Stimulated activated CD8-positive, alpha-beta memory T cell treated with anti-CD3 and anti-CD28 coated beads, Interleukin-12 subunit alpha, Interleukin-12 subunit beta, amount 100 ng/mL, for 24 hours (primary cell): Measurements from ENCODE around the gene APLN.

ENCODE experiments used
- DNase-seq: peaks from one replicate; pipeline ENCODE4 v3.0.0-alpha.2; 2020; ENCODE audit errors: extremely low read depth

The APLN gene

GRCh38 chrX:129661369-129661768 is 6.6 kb upstream of the APLN start:
- DNase-seq: no peak

GRCh38 chrX:129659861-129660260 is 5.1 kb upstream of the APLN start:
- DNase-seq: no peak

DNA sequence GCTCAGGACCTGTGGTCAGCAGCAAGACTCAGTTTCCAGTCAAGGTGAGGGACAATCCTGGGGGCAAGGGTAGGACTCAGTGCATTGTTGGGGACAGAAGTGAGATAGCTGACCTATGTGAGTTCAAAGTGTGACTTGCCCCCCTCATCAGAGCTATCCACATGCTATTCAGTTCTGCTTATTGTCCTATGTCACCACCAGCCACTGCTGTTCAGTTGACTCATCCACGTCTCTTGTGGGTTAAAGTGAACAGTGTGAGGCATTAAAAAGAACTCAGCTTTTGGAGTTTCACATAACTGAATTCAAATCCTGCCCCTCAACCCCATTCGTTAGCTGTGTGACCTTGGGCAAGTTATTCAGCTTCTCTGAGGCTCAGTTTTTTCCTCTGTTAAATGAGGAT is 4.4 kb upstream of the APLN start:
- DNase-seq: no peak

GRCh38 chrX:129658429-129658828 is 3.7 kb upstream of the APLN start:
- DNase-seq: no peak

GRCh38 chrX:129655547-129656249 is 942 bp upstream of the APLN start:
- no peak for DNase-seq

- DNase-seq: no peak
These were observed 645 bp downstream of the APLN start for GRCh38 chrX:129653971-129654651.

GRCh38 chrX:129653181-129653970 is 1.4 kb downstream of the APLN start:
- DNase-seq: no peak

GRCh38 chrX:129652565-129653169 is 2.1 kb downstream of the APLN start:
- no peak for DNase-seq

- no peak for DNase-seq
These were observed 2.8 kb downstream of the APLN start for GRCh38 chrX:129651756-129652564.

DNA sequence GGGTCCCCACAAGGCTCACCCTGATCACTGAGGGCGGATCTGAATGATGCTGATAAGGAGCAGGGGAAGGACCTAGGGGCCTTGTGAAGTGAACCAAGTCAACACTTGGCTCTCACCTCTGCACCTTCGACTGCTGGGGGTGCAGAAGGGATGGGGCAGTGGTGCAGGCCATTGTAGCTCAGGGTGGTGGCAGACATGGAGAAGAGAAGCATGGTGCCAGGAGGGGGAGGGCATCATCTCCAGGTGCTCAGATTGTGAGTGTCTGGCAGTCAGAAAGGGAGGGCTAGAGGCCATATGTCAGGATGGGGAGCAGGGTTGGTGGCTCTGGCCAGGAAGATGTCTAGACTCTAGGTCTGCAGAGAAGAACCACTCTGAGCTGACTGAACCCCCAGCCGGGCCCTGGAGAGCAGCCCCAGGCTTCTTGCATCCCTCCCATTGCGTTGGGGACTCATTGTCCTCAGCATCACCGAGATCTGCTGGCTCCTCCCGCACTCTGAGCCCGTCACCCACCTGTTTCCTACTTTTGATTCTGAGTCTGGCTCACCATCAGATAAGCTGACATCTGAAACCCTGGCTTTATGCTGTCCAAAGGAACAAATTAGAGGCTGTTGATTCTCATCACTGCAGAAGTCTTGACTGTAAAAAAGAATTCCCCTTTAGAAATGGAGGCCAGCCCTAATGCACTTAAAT is 3.8 kb downstream of the APLN start:
- DNase-seq: no peak

DNA sequence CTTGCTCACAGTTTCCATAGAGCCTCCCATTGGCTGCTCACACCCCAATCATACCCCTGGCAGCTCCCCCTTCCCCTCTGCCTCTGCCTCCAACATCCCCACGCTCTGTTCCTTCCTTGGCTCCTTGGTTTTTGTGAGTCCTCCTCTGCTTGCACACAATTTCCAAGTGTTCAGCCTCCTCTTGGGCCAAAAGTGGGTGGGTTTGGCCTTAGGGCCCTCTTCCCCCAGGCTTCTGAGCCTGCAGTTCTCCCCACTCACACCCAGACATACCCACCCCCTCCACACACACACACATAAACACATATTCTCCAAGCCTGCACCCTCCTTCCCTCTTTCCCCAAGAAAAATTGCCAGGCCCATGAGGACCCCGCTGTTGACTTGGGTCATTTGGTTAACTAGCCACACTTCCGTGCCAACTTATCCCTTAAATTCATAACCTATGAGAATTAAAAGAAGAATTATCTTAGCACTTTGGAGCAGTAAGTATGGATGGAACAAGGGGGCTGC is 4.5 kb downstream of the APLN start:
- DNase-seq: no peak

DNA sequence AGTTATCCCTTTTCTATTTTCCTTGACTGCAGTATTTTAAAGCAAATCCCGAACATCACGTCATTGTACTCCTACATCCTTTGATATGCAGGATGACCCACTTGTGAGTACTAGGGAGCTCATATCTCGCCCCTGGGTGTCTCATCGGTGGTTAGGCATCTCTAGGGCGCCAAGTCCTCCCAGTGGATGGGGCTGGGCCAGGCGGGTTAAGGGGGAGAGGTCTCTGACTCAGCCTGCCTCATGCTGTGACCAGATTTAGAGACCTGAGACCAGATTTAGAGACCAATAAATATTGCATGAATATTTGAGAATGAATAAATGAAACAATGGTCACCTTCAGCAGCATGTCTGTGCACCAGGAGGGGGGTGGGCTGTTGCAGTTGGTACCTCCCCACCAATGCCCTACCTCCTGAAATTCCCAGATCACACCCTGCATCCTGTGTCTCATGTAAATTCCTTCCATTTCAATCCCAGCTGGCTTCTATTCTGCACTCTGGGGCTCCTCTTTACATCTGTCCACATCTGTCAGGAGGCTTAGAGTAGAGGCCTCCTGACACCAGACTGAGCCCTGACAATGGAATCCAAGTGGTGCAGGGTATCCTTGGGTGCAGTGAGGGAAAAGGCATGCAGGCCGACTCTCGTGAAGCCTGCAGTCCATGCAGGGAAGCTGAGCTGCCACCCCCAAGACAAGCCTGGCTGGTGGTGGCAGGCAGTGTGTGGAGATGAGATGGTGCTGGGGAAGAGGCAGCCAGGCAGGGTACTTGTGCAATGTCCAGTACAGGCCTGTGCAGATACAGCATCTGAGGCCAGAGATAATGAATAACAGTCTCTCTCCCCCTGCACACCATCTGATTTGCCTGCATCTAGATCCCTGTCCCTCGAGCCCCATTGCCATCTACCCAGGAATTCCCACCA is 5.2 kb downstream of the APLN start:
- DNase-seq: no peak

DNA sequence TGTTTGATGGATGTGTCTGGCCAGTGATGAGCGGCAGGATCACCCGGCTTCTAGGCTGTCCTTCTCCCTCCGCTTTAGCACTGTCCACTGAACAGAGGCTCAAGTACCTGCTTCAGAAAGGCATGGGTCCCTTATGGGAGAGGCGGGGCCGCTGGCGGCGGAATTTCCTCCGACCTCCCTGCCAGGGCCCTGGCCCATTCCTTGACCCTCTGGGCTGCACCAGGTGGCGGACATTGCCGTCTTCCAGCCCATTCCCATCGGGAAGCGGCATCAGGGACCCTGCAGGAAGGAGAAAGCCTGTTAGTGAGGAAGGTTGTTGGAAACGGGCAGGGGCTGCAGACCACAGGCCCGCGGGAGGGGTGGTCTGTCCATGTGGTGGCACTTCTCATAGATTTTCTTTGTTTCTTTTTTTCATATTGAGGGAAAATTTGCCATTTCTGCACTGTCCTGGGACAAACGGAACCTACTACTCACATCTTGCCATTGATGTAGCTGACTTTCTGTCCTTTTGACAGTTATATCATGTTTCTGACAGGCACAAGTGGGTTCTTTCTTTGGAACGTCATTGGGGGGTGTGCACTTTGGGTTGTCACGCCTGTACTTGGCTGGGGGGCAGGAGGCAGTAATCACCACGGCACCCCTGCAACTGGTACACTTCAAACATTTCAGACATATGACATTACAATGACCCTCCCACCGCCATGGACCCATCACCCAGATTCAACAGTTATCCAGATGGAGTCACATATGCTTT is 6.1 kb downstream of the APLN start:
- no peak for DNase-seq

GRCh38 chrX:129647418-129648410 is 7.0 kb downstream of the APLN start:
- no peak for DNase-seq

DNA sequence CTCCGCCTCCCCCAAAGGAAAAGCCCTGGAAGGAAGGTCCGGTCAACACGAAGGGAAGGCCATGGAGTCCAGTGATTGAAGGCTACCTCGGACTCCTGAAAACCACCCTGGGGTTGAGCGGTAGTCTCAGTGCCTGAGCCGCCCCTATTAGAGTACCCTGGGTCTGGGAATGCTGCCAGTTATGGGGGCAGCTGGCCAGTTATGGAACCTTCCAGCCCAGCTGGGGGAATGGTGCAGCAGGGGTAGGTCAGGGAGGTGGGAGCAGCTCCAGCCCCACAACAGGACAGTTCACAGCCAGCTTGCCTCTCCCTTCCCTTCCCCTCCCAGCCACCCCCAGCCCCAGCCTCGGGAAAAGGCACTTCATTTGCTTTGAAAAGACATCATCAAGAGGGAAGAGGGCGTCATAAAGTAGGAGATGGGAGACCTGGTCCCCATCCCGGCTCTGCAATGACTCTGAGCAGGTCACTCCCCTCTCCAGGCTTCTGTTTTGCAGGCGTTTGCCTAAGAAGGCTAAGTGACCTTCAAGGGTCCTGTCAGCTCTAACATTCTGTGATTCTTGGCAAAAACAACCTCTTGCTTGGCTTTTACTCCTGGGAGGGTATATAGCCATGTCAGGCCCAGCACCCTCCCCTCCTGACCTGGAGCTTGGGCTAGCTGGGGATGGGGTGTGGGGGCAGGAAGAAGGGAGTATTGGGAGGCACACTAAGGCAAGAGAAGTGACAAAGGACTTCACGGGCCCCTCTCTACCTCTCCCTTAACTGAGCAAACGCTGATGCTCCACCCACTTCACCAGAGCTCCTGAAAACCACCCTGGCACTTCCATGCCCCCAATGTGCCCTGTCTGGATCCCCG is 8.0 kb downstream of the APLN start:
- DNase-seq: no peak

DNA sequence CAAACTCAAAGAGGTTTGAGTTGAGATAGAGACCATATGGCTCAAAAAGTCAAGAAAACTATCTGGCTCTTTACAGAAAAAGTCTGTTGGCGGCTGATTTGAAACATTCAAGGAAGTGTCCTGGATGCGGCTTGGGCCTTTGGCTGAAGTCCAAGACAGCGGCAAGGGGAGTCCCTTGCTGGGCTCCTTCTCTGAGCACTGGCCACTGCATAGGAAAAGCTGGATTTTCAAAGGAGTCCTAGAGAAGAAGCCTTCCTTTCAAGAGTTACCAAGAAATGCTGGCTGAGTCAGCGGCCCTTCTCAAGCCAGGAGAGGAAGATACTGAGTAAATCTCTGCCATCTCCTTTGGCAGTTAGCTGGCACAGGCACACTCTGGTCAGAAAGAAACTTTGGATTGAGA is 12.1 kb downstream of the APLN start:
- no peak for DNase-seq

DNA sequence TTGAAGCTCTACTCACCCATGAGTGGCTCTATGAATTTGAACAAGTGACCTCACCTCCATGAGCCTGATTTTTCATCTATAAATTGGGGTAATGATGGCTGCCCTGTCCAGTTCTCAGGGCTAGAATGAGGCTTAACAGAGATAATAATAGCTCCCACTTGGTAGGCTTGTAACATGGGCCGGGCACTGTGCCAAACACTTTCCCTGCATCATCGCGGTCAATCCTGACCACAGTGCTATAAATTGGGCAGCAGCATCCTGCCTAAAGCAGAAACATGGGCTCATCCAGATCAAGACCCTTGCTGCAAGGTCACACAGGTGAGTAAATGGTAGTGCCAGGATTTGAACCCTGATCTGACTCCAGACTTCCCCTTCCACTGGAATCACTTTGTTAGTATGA is 12.8 kb downstream of the APLN start:
- DNase-seq: no peak
